HFFc6 (cell line): ENCODE data around the gene MAGIX. TPM values are rescaled to one million over a fixed set of nuclear protein-coding genes. Genes with fewer than 3 reads are reported as not detected.
A peak's percentile ranks its signal among the peaks of the same experiment; 100 is the strongest.

Experiments used
- DNase-seq: peaks from one replicate; pipeline ENCODE4 v3.0.0-alpha.2; 2018
- H3K27ac Mint-ChIP-seq: 2 replicates; pipeline ENCODE4 v1.8.0; 2020; ENCODE audit warnings: mild to moderate bottlenecking, mixed read lengths
- H3K27me3 Mint-ChIP-seq: 2 replicates; pipeline ENCODE4 v1.8.0; 2021; ENCODE audit warnings: mild to moderate bottlenecking, moderate library complexity, mixed read lengths; ENCODE audit not compliant: insufficient read depth
- H3K36me3 Mint-ChIP-seq: 2 replicates; pipeline ENCODE4 v1.8.0; 2021; ENCODE audit warnings: low read depth, mixed read lengths
- H3K4me1 Mint-ChIP-seq: 2 replicates; pipeline ENCODE4 v1.8.0; 2020; ENCODE audit warnings: low read depth, mixed read lengths
- H3K4me3 Mint-ChIP-seq: 2 replicates; pipeline ENCODE4 v1.8.0; 2020; ENCODE audit warnings: mild to moderate bottlenecking, moderate library complexity, mixed read lengths
- H3K9me3 Mint-ChIP-seq: 2 replicates; pipeline ENCODE4 v1.8.0; 2020; ENCODE audit warnings: mild to moderate bottlenecking, mixed read lengths
- CTCF ChIP-seq: fragments of 200-600 bp; sonication (generic); IDR thresholded peaks from 2 replicates; pipeline ENCODE4 v1.5.0; 2021; ENCODE audit warnings: antibody characterized with exemption, mild to moderate bottlenecking
- total RNA-seq, 6 experiments: library from RNA; stranded (reverse); fragmentation: NEBNext Ultra II Directional; extraction: Animal tissue kit (Norgen Biotek cat#: 25700); gene quantifications; 2 replicates in 1 of 6; 3 replicates in 5 of 6; pipeline ENCODE4 v1.2.3, GENCODE V29; 2021

The MAGIX gene
- total RNA-seq, 6 experiments from 2014 or later, result 0.94 to 1.9 (median 1.1) TPM

- Mint-ChIP-seq H3K4me1 (peaks cover 11% of the 10 kb centered on the region), H3K4me3 (no peak overlapping the region), H3K36me3 (peaks cover 7% of the 10 kb centered on the region), H3K27ac (no peak overlapping the region; the same call in 1 of the 2 replicates), H3K9me3 (no peaks in the 10 kb centered on the region), H3K27me3 (no peaks in the 10 kb centered on the region; the same call in 1 of the 2 replicates)
- TF ChIP-seq CTCF, result no peak
- DNase-seq, result no peak
These were observed 24.5 kb downstream of the MAGIX start for GRCh38 chrX:49187028-49187394.

- H3K27ac Mint-ChIP-seq, result no peak overlapping the region; the same call in 1 of the 2 replicates
- H3K27me3 Mint-ChIP-seq, result no peaks in the 10 kb centered on the region; the same call in 1 of the 2 replicates
- no peaks in the 10 kb centered on the region for H3K9me3 Mint-ChIP-seq
- H3K4me3 Mint-ChIP-seq, result no peak overlapping the region
- peaks cover 2% of the 10 kb centered on the region for H3K36me3 Mint-ChIP-seq
- no peak for TF ChIP-seq CTCF
- no peak for DNase-seq
- peaks cover 11% of the 10 kb centered on the region for H3K4me1 Mint-ChIP-seq
These were observed 25.0 kb downstream of the MAGIX start for GRCh38 chrX:49187526-49187925.

- no peak overlapping the region; the same call in 1 of the 2 replicates for H3K27ac Mint-ChIP-seq
- no peak overlapping the region for H3K4me3 Mint-ChIP-seq
- no peak for TF ChIP-seq CTCF
- peaks cover 11% of the 10 kb centered on the region for H3K4me1 Mint-ChIP-seq
- H3K9me3 Mint-ChIP-seq, result no peaks in the 10 kb centered on the region
- H3K27me3 Mint-ChIP-seq, result no peaks in the 10 kb centered on the region; the same call in 1 of the 2 replicates
- no peaks in the 10 kb centered on the region; the same call in 1 of the 2 replicates for H3K36me3 Mint-ChIP-seq
- no peak for DNase-seq
These were observed 26.0 kb downstream of the MAGIX start for GRCh38 chrX:49188468-49189076.

GRCh38 chrX:49189606-49190005 lies 27.0 kb downstream of the MAGIX start:
- no peaks in the 10 kb centered on the region for H3K9me3 Mint-ChIP-seq
- no peak for DNase-seq
- peaks cover 6% of the 10 kb centered on the region; the same call in 1 of the 2 replicates for H3K4me1 Mint-ChIP-seq
- peak overlapping the region; percentile 95 for H3K27ac Mint-ChIP-seq
- no peaks in the 10 kb centered on the region; the same call in 1 of the 2 replicates for H3K27me3 Mint-ChIP-seq
- H3K36me3 Mint-ChIP-seq, result no peaks in the 10 kb centered on the region; the same call in 1 of the 2 replicates
- H3K4me3 Mint-ChIP-seq, result peak overlapping the region; percentile 95
- no peak for TF ChIP-seq CTCF

- peak overlapping the region; percentile 95 for H3K27ac Mint-ChIP-seq
- H3K4me3 Mint-ChIP-seq, result peak overlapping the region; percentile 95
- H3K27me3 Mint-ChIP-seq, result peaks cover 2% of the 10 kb centered on the region
- peak; percentile 99 for DNase-seq
- no peaks in the 10 kb centered on the region; the same call in 1 of the 2 replicates for H3K36me3 Mint-ChIP-seq
- H3K4me1 Mint-ChIP-seq, result peaks cover 13% of the 10 kb centered on the region; the same call in 1 of the 2 replicates
- H3K9me3 Mint-ChIP-seq, result no peaks in the 10 kb centered on the region
- no peak for TF ChIP-seq CTCF
These were observed 28.4 kb downstream of the MAGIX start for GRCh38 chrX:49190821-49191573.
